Heart left ventricle (tissue), 13 donors: ENCODE measurements around the gene KNG1.

Source experiments
- POLR2A ChIP-seq, 2 donors: fragments of 450-650 bp; IDR thresholded peaks; one replicate each; pipeline ENCODE4 v1.6.1; 2017; ENCODE audit warnings: antibody characterized with exemption in 2 of 2, mild to moderate bottlenecking in 2 of 2, moderate library complexity in 2 of 2
- TF ChIP-seq, protein P1 (sequence below), 12 donors: fragments of 200-600 bp; sonication (generic) in 4 of 12; IDR thresholded peaks; one replicate each; pipeline versions ENCODE4 v1.5.0 to v1.8.0; 2018 to 2022; ENCODE audit warnings: antibody characterized with exemption in 12 of 12, mild to moderate bottlenecking in 5 of 12
- donor health status: ischemic (EF 13 %, LVEDD 7.1; RV severe dilation, severe dysfunction).
- donor health status: DM: no; HTN: yes; CAD: no.
- donor health status: DM: no; HTN: no; CAD: no.
- donor health status: ischemic (EF 25% LVEDD 6.9; RV normal size, moderate dysfunction).
- donor health status: ischemic (EF 25% LVEDD 5.7; RV mildly dilated, moderate dysfunction).
- donor health status: ischemic (EF 35%, LVEDD 5.7; RV mildly dilated, moderate dysfunction).
- donor health status: nonischemic (EF 11% LVEDD 7.7; RV severe dilation, severe dysfunction).
- donor health status: DM: yes; HTN: yes; CAD: no.
- donor health status: PGD.
- donor health status: ischemic (EF 29% LVEDD 5.4; RV normal size, mild dysfunction).
- donor health status: nonischemic (EF 23%, LVEDD 6.1; RV moderate dilation, normal function).

DNA sequence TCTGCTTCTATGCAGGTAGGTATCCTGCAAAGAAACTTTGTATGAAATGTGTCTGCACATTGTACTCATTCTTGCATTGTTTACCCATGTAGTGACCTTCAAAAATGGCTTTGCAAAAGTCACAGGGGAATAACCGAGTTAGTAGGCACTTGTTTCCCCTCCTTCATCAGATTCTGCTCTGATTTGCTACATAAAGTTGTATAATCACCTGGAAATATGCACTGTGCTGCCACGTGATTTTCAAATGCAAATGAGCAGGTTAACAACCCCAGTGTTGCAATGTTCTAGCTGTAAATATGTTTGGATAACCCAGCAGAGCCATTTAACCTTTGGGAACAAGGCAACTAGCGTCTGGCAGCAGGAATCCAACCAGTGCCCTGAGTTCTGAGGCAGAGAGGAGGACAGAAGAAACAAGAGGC, at the start of gene KNG1:
- no peak for TF ChIP-seq POLR2A (IDR thresholded peaks at IDR 0.05)
- TF ChIP-seq, protein P1, sequence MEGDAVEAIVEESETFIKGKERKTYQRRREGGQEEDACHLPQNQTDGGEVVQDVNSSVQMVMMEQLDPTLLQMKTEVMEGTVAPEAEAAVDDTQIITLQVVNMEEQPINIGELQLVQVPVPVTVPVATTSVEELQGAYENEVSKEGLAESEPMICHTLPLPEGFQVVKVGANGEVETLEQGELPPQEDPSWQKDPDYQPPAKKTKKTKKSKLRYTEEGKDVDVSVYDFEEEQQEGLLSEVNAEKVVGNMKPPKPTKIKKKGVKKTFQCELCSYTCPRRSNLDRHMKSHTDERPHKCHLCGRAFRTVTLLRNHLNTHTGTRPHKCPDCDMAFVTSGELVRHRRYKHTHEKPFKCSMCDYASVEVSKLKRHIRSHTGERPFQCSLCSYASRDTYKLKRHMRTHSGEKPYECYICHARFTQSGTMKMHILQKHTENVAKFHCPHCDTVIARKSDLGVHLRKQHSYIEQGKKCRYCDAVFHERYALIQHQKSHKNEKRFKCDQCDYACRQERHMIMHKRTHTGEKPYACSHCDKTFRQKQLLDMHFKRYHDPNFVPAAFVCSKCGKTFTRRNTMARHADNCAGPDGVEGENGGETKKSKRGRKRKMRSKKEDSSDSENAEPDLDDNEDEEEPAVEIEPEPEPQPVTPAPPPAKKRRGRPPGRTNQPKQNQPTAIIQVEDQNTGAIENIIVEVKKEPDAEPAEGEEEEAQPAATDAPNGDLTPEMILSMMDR (IDR thresholded peaks at IDR 0.05): no peak
